PFSK-1 (cell line): ENCODE measurements around the gene PLPPR5.

ENCODE experiments used
- POLR2AphosphoS5 ChIP-seq: IDR thresholded peaks from 2 replicates; pipeline ENCODE4 v1.6.1; 2012; ENCODE audit warnings: low read depth, mild to moderate bottlenecking, control low read depth, low read length, moderate library complexity
- REST ChIP-seq, 2 experiments: IDR thresholded peaks; 2 replicates each; pipeline versions ENCODE4 v1.6.1 to v1.8.0; 2011 to 2012; ENCODE audit warnings: low read depth in 2 of 2, low read length in 2 of 2, control low read depth in 1 of 2, inconsistent platforms in 1 of 2, mild to moderate bottlenecking in 1 of 2, moderate library complexity in 1 of 2; ENCODE audit not compliant: insufficient read depth in 1 of 2
- SIN3A ChIP-seq: IDR thresholded peaks from 2 replicates; pipeline ENCODE4 v1.6.1; 2012; ENCODE audit warnings: mild to moderate bottlenecking, low read length, moderate library complexity, borderline replicate concordance; ENCODE audit not compliant: insufficient read depth

- no peak for TF ChIP-seq POLR2AphosphoS5
- TF ChIP-seq REST (IDR thresholded peaks at IDR 0.05; ENCODE audit: insufficient read depth in 1 of 2, low read depth in 2 of 2, low read length in 2 of 2), result no peak
- TF ChIP-seq SIN3A, result no peak
These were observed 84.1 kb downstream of the PLPPR5 start for GRCh38 chr1:98920441-98921110.
